ENCODE data around the gene CCDC121.

Gene CCDC121
- 0.10 to 2.7 (median 0.66) reads per million in 9 experiments for total RNA-seq

GRCh38 chr2:27628767-27629709 lies at the start of gene CCDC121, which contains the start of gene GPN1:
CCDC121 (minus strand) TSS chr2:27629012; CDS start chr2:27627799, 1,213 bp downstream.
GPN1 (plus strand) TSS chr2:27629050; CDS start chr2:27629059, 9 bp downstream.
- H3K27ac Mint-ChIP-seq = no peak within 1 kb of the TSS
- peaks cover 28% of the 10 kb centered on the region for H3K36me3 Mint-ChIP-seq (ENCODE audit: insufficient read depth)
- peak; percentile 91 to 94 (median 93) for DNase-seq
- peak; percentile 99 for ATAC-seq (replicated peaks)
- H3K27me3 Mint-ChIP-seq = no peaks in the 10 kb centered on the region
- no peaks in the 10 kb centered on the region for H3K9me3 Mint-ChIP-seq
- H3K4me3 Mint-ChIP-seq = no peak within 1 kb of the TSS
- H3K4me1 Mint-ChIP-seq (ENCODE audit: low read depth in 2 of 2) = peaks cover 7 to 9% of the 10 kb centered on the region in 2 donors

GRCh38 chr2:27672723-27673486 lies 44.1 kb upstream of the CCDC121 start:
- peaks cover 74% of the 10 kb centered on the region for H3K36me3 Mint-ChIP-seq (ENCODE audit: insufficient read depth)
- DNase-seq (no peak), ATAC-seq (replicated peaks) (no peak)
- no peak overlapping the region for H3K4me3 Mint-ChIP-seq
- H3K27me3 Mint-ChIP-seq = no peaks in the 10 kb centered on the region
- H3K27ac Mint-ChIP-seq = peak overlapping the region in 1 of 2 donors; percentile 72
- peaks cover 4 to 16% of the 10 kb centered on the region in 2 donors for H3K4me1 Mint-ChIP-seq (ENCODE audit: low read depth in 2 of 2)
- no peaks in the 10 kb centered on the region for H3K9me3 Mint-ChIP-seq

GRCh38 chr2:27671235-27671634 lies 42.4 kb upstream of the CCDC121 start:
- Mint-ChIP-seq H3K4me1 (ENCODE audit: low read depth in 2 of 2) (peaks cover 4 to 16% of the 10 kb centered on the region in 2 donors), H3K4me3 (no peak overlapping the region), H3K9me3 (no peaks in the 10 kb centered on the region), H3K27me3 (no peaks in the 10 kb centered on the region), H3K27ac (no peak overlapping the region), H3K36me3 (ENCODE audit: insufficient read depth) (peaks cover 73% of the 10 kb centered on the region)
- ATAC-seq (replicated peaks) = no peak
- DNase-seq = no peak

- H3K9me3 Mint-ChIP-seq = no peaks in the 10 kb centered on the region
- no peak overlapping the region for H3K4me3 Mint-ChIP-seq
- ATAC-seq (replicated peaks) = no peak
- H3K36me3 Mint-ChIP-seq (ENCODE audit: insufficient read depth) = peaks cover 75% of the 10 kb centered on the region
- no peaks in the 10 kb centered on the region for H3K27me3 Mint-ChIP-seq
- DNase-seq = no peak
- H3K27ac Mint-ChIP-seq = no peak overlapping the region
- H3K4me1 Mint-ChIP-seq (ENCODE audit: low read depth in 2 of 2) = peaks cover 21 to 26% of the 10 kb centered on the region in 2 donors
Observed at GRCh38 chr2:27667446-27667845, 38.6 kb upstream of the CCDC121 start.

- Mint-ChIP-seq H3K36me3 (ENCODE audit: insufficient read depth) (peaks cover 73% of the 10 kb centered on the region), H3K9me3 (no peaks in the 10 kb centered on the region), H3K27ac (peak overlapping the region in 1 of 2 donors; percentile 99), H3K4me3 (peak overlapping the region; percentile 98 to 100), H3K27me3 (no peaks in the 10 kb centered on the region), H3K4me1 (ENCODE audit: low read depth in 2 of 2) (peaks cover 28 to 30% of the 10 kb centered on the region in 2 donors)
- no peak for ATAC-seq (replicated peaks)
- no peak for DNase-seq
Observed at GRCh38 chr2:27664622-27665363, 36.0 kb upstream of the CCDC121 start.

- Mint-ChIP-seq H3K4me3 (peak overlapping the region; percentile 98 to 100), H3K27me3 (no peaks in the 10 kb centered on the region), H3K4me1 (ENCODE audit: low read depth in 2 of 2) (peaks cover 28 to 37% of the 10 kb centered on the region in 2 donors), H3K9me3 (no peaks in the 10 kb centered on the region), H3K27ac (peak overlapping the region; percentile 99 to 100), H3K36me3 (ENCODE audit: insufficient read depth) (peaks cover 72% of the 10 kb centered on the region)
- ATAC-seq (replicated peaks) (peak; percentile 7), DNase-seq (no peak)
Observed at GRCh38 chr2:27664154-27664574, 35.4 kb upstream of the CCDC121 start.

- Mint-ChIP-seq H3K27me3 (no peaks in the 10 kb centered on the region), H3K4me1 (ENCODE audit: low read depth in 2 of 2) (peaks cover 28 to 39% of the 10 kb centered on the region in 2 donors), H3K9me3 (no peaks in the 10 kb centered on the region), H3K4me3 (peak within 1 kb of the TSS; percentile 98 to 100), H3K27ac (peak within 1 kb of the TSS; percentile 99 to 100), H3K36me3 (ENCODE audit: insufficient read depth) (peaks cover 65% of the 10 kb centered on the region)
- ATAC-seq (replicated peaks) (peak; percentile 80), DNase-seq (peak; percentile 72 to 83 (median 73))
Observed at GRCh38 chr2:27663285-27664153, 34.7 kb upstream of the CCDC121 start, which contains the start of the genes SLC4A1AP and SUPT7L. SLC4A1AP (plus strand) TSS chr2:27663889; CDS start chr2:27663915, 26 bp downstream. SUPT7L (minus strand) TSS chr2:27663614; CDS start chr2:27662192, 1,422 bp downstream.

GRCh38 chr2:27661371-27661770 lies 32.6 kb upstream of the CCDC121 start:
- peak overlapping the region in 1 of 2 donors; percentile 100 for H3K4me3 Mint-ChIP-seq
- H3K27ac Mint-ChIP-seq = peak overlapping the region; percentile 52 to 99
- H3K36me3 Mint-ChIP-seq (ENCODE audit: insufficient read depth) = peaks cover 58% of the 10 kb centered on the region
- DNase-seq = no peak
- no peaks in the 10 kb centered on the region for H3K9me3 Mint-ChIP-seq
- no peaks in the 10 kb centered on the region for H3K27me3 Mint-ChIP-seq
- peaks cover 28 to 39% of the 10 kb centered on the region in 2 donors for H3K4me1 Mint-ChIP-seq (ENCODE audit: low read depth in 2 of 2)
- ATAC-seq (replicated peaks) = no peak

GRCh38 chr2:27655155-27655951 lies 26.5 kb upstream of the CCDC121 start:
- DNase-seq = no peak
- ATAC-seq (replicated peaks) = no peak
- Mint-ChIP-seq H3K4me1 (ENCODE audit: low read depth in 2 of 2) (peaks cover 0 to 14% of the 10 kb centered on the region in 2 donors), H3K9me3 (no peaks in the 10 kb centered on the region), H3K4me3 (no peak overlapping the region), H3K27me3 (no peaks in the 10 kb centered on the region), H3K36me3 (ENCODE audit: insufficient read depth) (peaks cover 56% of the 10 kb centered on the region), H3K27ac (no peak overlapping the region)

GRCh38 chr2:27653397-27653796 lies 24.6 kb upstream of the CCDC121 start:
- no peak overlapping the region for H3K4me3 Mint-ChIP-seq
- no peak overlapping the region for H3K27ac Mint-ChIP-seq
- H3K36me3 Mint-ChIP-seq (ENCODE audit: insufficient read depth) = peaks cover 49% of the 10 kb centered on the region
- no peak for ATAC-seq (replicated peaks)
- H3K9me3 Mint-ChIP-seq = no peaks in the 10 kb centered on the region
- H3K4me1 Mint-ChIP-seq (ENCODE audit: low read depth in 2 of 2) = peaks cover 0 to 4% of the 10 kb centered on the region in 2 donors
- no peaks in the 10 kb centered on the region for H3K27me3 Mint-ChIP-seq
- DNase-seq = no peak

- Mint-ChIP-seq H3K4me1 (ENCODE audit: low read depth in 2 of 2) (peaks cover 0 to 4% of the 10 kb centered on the region in 2 donors), H3K36me3 (ENCODE audit: insufficient read depth) (peaks cover 55% of the 10 kb centered on the region), H3K27ac (no peak overlapping the region), H3K9me3 (no peaks in the 10 kb centered on the region), H3K27me3 (no peaks in the 10 kb centered on the region), H3K4me3 (no peak overlapping the region)
- DNase-seq (no peak), ATAC-seq (replicated peaks) (no peak)
Observed at GRCh38 chr2:27652790-27653189, 24.0 kb upstream of the CCDC121 start.
